ENCODE results near the gene ST3GAL2.
A peak's percentile ranks its signal among the peaks of the same experiment; 100 is the strongest.
"Not testable (repeated sequence)": the region's sequence is repeated elsewhere in the genome, so short reads cannot be mapped to it uniquely, and the experiment has no call there.

ST3GAL2 gene

GRCh38 chr16:70386289-70386986 lies 52.5 kb downstream of the ST3GAL2 start:
- not testable (repeated sequence) for H3K9ac ChIP-seq (ENCODE audit: low read depth in 1 of 2, low read length in 2 of 2); H3K4me3 ChIP-seq (ENCODE audit: low read depth in 1 of 2, low read length in 2 of 2); H3K4me1 ChIP-seq (ENCODE audit: control insufficient read depth in 1 of 2, insufficient read depth in 2 of 2, low read length in 2 of 2); H3K27ac ChIP-seq (ENCODE audit: low read depth, low read length); H3K27me3 ChIP-seq (ENCODE audit: control insufficient read depth in 1 of 2, insufficient read depth in 2 of 2, low read length in 2 of 2); H3K9me3 ChIP-seq (ENCODE audit: control insufficient read depth in 1 of 2, low read length in 2 of 2)
- peaks cover 0 to 14% of the 10 kb centered on the region in 2 donors for H3K36me3 ChIP-seq (ENCODE audit: control insufficient read depth in 1 of 2, insufficient read depth in 2 of 2, low read length in 2 of 2)

- Histone ChIP-seq H3K36me3 (ENCODE audit: control insufficient read depth in 1 of 2, insufficient read depth in 2 of 2, low read length in 2 of 2) (peaks cover 0 to 6% of the 10 kb centered on the region in 2 donors), H3K27ac (ENCODE audit: low read depth, low read length) (no peak overlapping the region)
Observed at GRCh38 chr16:70383421-70383960, 55.4 kb downstream of the ST3GAL2 start.

GRCh38 chr16:70381604-70382342 lies 57.1 kb downstream of the ST3GAL2 start:
- no peaks in the 10 kb centered on the region for H3K27me3 ChIP-seq (ENCODE audit: control insufficient read depth in 1 of 2, insufficient read depth in 2 of 2, low read length in 2 of 2)
- H3K27ac ChIP-seq (ENCODE audit: low read depth, low read length) = no peak overlapping the region
- H3K4me3 ChIP-seq (ENCODE audit: low read depth in 1 of 2, low read length in 2 of 2) = peak overlapping the region; percentile 83 to 95
- no peaks in the 10 kb centered on the region for H3K36me3 ChIP-seq (ENCODE audit: control insufficient read depth in 1 of 2, insufficient read depth in 2 of 2, low read length in 2 of 2)
- peaks cover 0 to 19% of the 10 kb centered on the region in 2 donors for H3K4me1 ChIP-seq (ENCODE audit: control insufficient read depth in 1 of 2, insufficient read depth in 2 of 2, low read length in 2 of 2)
- H3K9ac ChIP-seq (ENCODE audit: low read depth in 1 of 2, low read length in 2 of 2) = peak overlapping the region; percentile 35 to 75
- H3K9me3 ChIP-seq (ENCODE audit: control insufficient read depth in 1 of 2, low read length in 2 of 2) = no peaks in the 10 kb centered on the region

More at GRCh38 chr16:70383421-70383960, 55.4 kb downstream of the ST3GAL2 start:
- Histone ChIP-seq H3K4me1 (ENCODE audit: control insufficient read depth in 1 of 2, insufficient read depth in 2 of 2, low read length in 2 of 2) (peaks cover 0 to 19% of the 10 kb centered on the region in 2 donors), H3K4me3 (ENCODE audit: low read depth in 1 of 2, low read length in 2 of 2) (no peak overlapping the region), H3K9me3 (ENCODE audit: control insufficient read depth in 1 of 2, low read length in 2 of 2) (no peaks in the 10 kb centered on the region), H3K27me3 (ENCODE audit: control insufficient read depth in 1 of 2, insufficient read depth in 2 of 2, low read length in 2 of 2) (no peaks in the 10 kb centered on the region), H3K9ac (ENCODE audit: low read depth in 1 of 2, low read length in 2 of 2) (no peak overlapping the region)

GRCh38 chr16:70380919-70381603 lies 57.8 kb downstream of the ST3GAL2 start:
- Histone ChIP-seq H3K4me1 (ENCODE audit: control insufficient read depth in 1 of 2, insufficient read depth in 2 of 2, low read length in 2 of 2) (peaks cover 0 to 19% of the 10 kb centered on the region in 2 donors), H3K27ac (ENCODE audit: low read depth, low read length) (peak overlapping the region; percentile 62), H3K4me3 (ENCODE audit: low read depth in 1 of 2, low read length in 2 of 2) (peak overlapping the region; percentile 83 to 95), H3K27me3 (ENCODE audit: control insufficient read depth in 1 of 2, insufficient read depth in 2 of 2, low read length in 2 of 2) (no peaks in the 10 kb centered on the region), H3K9me3 (ENCODE audit: control insufficient read depth in 1 of 2, low read length in 2 of 2) (no peaks in the 10 kb centered on the region), H3K36me3 (ENCODE audit: control insufficient read depth in 1 of 2, insufficient read depth in 2 of 2, low read length in 2 of 2) (peaks cover 0 to 6% of the 10 kb centered on the region in 2 donors), H3K9ac (ENCODE audit: low read depth in 1 of 2, low read length in 2 of 2) (peak overlapping the region; percentile 75 to 86)

- peaks cover 0 to 10% of the 10 kb centered on the region in 2 donors for H3K36me3 ChIP-seq (ENCODE audit: control insufficient read depth in 1 of 2, insufficient read depth in 2 of 2, low read length in 2 of 2)
- H3K9me3 ChIP-seq (ENCODE audit: control insufficient read depth in 1 of 2, low read length in 2 of 2) = no peaks in the 10 kb centered on the region
- H3K4me3 ChIP-seq (ENCODE audit: low read depth in 1 of 2, low read length in 2 of 2) = peak overlapping the region; percentile 83 to 95
- H3K4me1 ChIP-seq (ENCODE audit: control insufficient read depth in 1 of 2, insufficient read depth in 2 of 2, low read length in 2 of 2) = peaks cover 0 to 19% of the 10 kb centered on the region in 2 donors
- H3K27me3 ChIP-seq (ENCODE audit: control insufficient read depth in 1 of 2, insufficient read depth in 2 of 2, low read length in 2 of 2) = no peaks in the 10 kb centered on the region
- H3K9ac ChIP-seq (ENCODE audit: low read depth in 1 of 2, low read length in 2 of 2) = peak overlapping the region; percentile 75 to 86
- peak overlapping the region; percentile 62 for H3K27ac ChIP-seq (ENCODE audit: low read depth, low read length)
Observed at GRCh38 chr16:70380248-70380918, 58.5 kb downstream of the ST3GAL2 start.

GRCh38 chr16:70378869-70379493 lies 59.9 kb downstream of the ST3GAL2 start:
- Histone ChIP-seq H3K4me3 (ENCODE audit: low read depth in 1 of 2, low read length in 2 of 2) (no peak overlapping the region), H3K9ac (ENCODE audit: low read depth in 1 of 2, low read length in 2 of 2) (no peak overlapping the region), H3K4me1 (ENCODE audit: control insufficient read depth in 1 of 2, insufficient read depth in 2 of 2, low read length in 2 of 2) (peaks cover 0 to 19% of the 10 kb centered on the region in 2 donors), H3K27me3 (ENCODE audit: control insufficient read depth in 1 of 2, insufficient read depth in 2 of 2, low read length in 2 of 2) (no peaks in the 10 kb centered on the region), H3K36me3 (ENCODE audit: control insufficient read depth in 1 of 2, insufficient read depth in 2 of 2, low read length in 2 of 2) (peaks cover 0 to 19% of the 10 kb centered on the region in 2 donors), H3K9me3 (ENCODE audit: control insufficient read depth in 1 of 2, low read length in 2 of 2) (no peaks in the 10 kb centered on the region), H3K27ac (ENCODE audit: low read depth, low read length) (no peak overlapping the region)

- Histone ChIP-seq H3K4me3 (ENCODE audit: low read depth in 1 of 2, low read length in 2 of 2) (no peak overlapping the region), H3K36me3 (ENCODE audit: control insufficient read depth in 1 of 2, insufficient read depth in 2 of 2, low read length in 2 of 2) (peaks cover 7 to 28% of the 10 kb centered on the region in 2 donors)
Observed at GRCh38 chr16:70377782-70378181, 61.1 kb downstream of the ST3GAL2 start.

GRCh38 chr16:70375636-70376611 lies 63.0 kb downstream of the ST3GAL2 start:
- H3K27me3 ChIP-seq (ENCODE audit: control insufficient read depth in 1 of 2, insufficient read depth in 2 of 2, low read length in 2 of 2) = no peaks in the 10 kb centered on the region
- H3K4me3 ChIP-seq (ENCODE audit: low read depth in 1 of 2, low read length in 2 of 2) = no peak overlapping the region
- H3K9ac ChIP-seq (ENCODE audit: low read depth in 1 of 2, low read length in 2 of 2) = no peak overlapping the region
- H3K9me3 ChIP-seq (ENCODE audit: control insufficient read depth in 1 of 2, low read length in 2 of 2) = no peaks in the 10 kb centered on the region
- H3K4me1 ChIP-seq (ENCODE audit: control insufficient read depth in 1 of 2, insufficient read depth in 2 of 2, low read length in 2 of 2) = peaks cover 0 to 9% of the 10 kb centered on the region in 2 donors
- H3K27ac ChIP-seq (ENCODE audit: low read depth, low read length) = no peak overlapping the region
- H3K36me3 ChIP-seq (ENCODE audit: control insufficient read depth in 1 of 2, insufficient read depth in 2 of 2, low read length in 2 of 2) = peaks cover 20 to 43% of the 10 kb centered on the region in 2 donors

More at GRCh38 chr16:70377782-70378181, 61.1 kb downstream of the ST3GAL2 start:
- no peak overlapping the region for H3K27ac ChIP-seq (ENCODE audit: low read depth, low read length)
- H3K4me1 ChIP-seq (ENCODE audit: control insufficient read depth in 1 of 2, insufficient read depth in 2 of 2, low read length in 2 of 2) = peaks cover 0 to 19% of the 10 kb centered on the region in 2 donors
- H3K9me3 ChIP-seq (ENCODE audit: control insufficient read depth in 1 of 2, low read length in 2 of 2) = no peaks in the 10 kb centered on the region
- H3K27me3 ChIP-seq (ENCODE audit: control insufficient read depth in 1 of 2, insufficient read depth in 2 of 2, low read length in 2 of 2) = no peaks in the 10 kb centered on the region
- H3K9ac ChIP-seq (ENCODE audit: low read depth in 1 of 2, low read length in 2 of 2) = no peak overlapping the region

Measured in duodenal mucosa (tissue), 2 donors.